ENCODE data around the gene MPG. TPM values are rescaled to one million over a fixed set of nuclear protein-coding genes. Genes with fewer than 3 reads are reported as not detected.

MPG gene
- polyA plus RNA-seq, 1 of the 3 experiments (the other 2 are of a cell fraction), result 98.3 TPM

DNA sequence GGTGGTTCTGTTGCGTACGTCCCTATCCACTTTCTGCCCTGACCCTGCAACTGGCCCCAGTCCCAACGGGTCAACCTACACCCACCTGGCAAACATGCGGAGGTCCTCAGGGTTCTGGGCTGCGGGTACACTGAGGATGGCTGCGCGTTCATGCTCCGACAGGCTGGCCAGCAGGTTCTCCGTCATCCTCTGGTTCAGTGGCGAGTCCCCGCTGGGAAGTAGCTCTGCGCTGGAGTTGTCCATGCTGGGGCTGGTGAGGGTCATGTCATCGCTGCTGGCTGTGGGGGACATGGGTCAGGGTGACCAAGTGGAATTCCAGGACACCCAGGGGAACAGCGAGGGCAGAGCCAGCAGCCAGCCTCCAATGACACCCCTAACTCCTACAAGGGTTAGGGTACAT lies 10.6 kb downstream of the MPG start:
- WGBS (ENCODE audit: low lambda C conversion rate), result 98% methylated on average over 13 of the region's 14 CpGs
- Histone ChIP-seq H4K20me1 (ENCODE audit: insufficient read depth) (peaks cover 20% of the 10 kb centered on the region), H3K9ac (no peak overlapping the region), H3F3A (replicated peaks; ENCODE audit: insufficient read depth) (peaks cover 19% of the 10 kb centered on the region), H3K9me2 (no peaks in the 10 kb centered on the region), H3K9me3 (no peaks in the 10 kb centered on the region), H3K79me2 (ENCODE audit: insufficient read depth) (peaks cover 4% of the 10 kb centered on the region; the same call in 1 of the 2 replicates), H2AFZ (ENCODE audit: low read depth) (no peak overlapping the region), H3K36me3 (replicated peaks in 1 of 2; ENCODE audit: control insufficient read depth in 1 of 2, insufficient read depth in 2 of 2, low read length in 1 of 2) (peaks cover 4 to 40% of the 10 kb centered on the region in 2 experiments), H3K4me3 (ENCODE audit: low read depth in 2 of 2, low read length in 1 of 2) (no peak overlapping the region), H3K4me2 (no peak overlapping the region), H3K27ac (ENCODE audit: low read depth in 2 of 2, low read length in 1 of 2) (no peak overlapping the region), H3K4me1 (ENCODE audit: control insufficient read depth in 1 of 2, insufficient read depth in 2 of 2, low read depth in 1 of 2, low read length in 1 of 2) (peaks cover 13 to 17% of the 10 kb centered on the region in 2 experiments; a peak in 3 of 4 replicates), H3K27me3 (ENCODE audit: insufficient read depth) (no peaks in the 10 kb centered on the region)
- POLR2A ChIA-PET, result no interaction called here
- CTCF ChIA-PET, result interaction anchor here (0.7 to 27.8 kb wide), 4 partner anchors 8 to 92 kb away, joined by 3 to 793 read pairs (median 24); partner anchors contain the start of genes HBQ1 and RHBDF1
- no peak for DNase-seq
- TF ChIP-seq GATA2 (CRISPR knock-in tag; IDR thresholded peaks at IDR 0.05) (no peak), RCOR1 (IDR thresholded peaks at IDR 0.05; ENCODE audit: low read length) (no peak), EP300 (IDR thresholded peaks at IDR 0.05; ENCODE audit: borderline replicate concordance in 1 of 2, low read depth in 1 of 2, low read length in 1 of 2) (no peak), FOXJ3 (CRISPR knock-in tag; IDR thresholded peaks at IDR 0.05) (no peak), TAF1 (IDR thresholded peaks at IDR 0.05; ENCODE audit: borderline replicate concordance, low read depth, low read length) (no peak), RXRA (IDR thresholded peaks at IDR 0.05; ENCODE audit: borderline replicate concordance, low read depth) (no peak), RFX5 (IDR thresholded peaks at IDR 0.05; ENCODE audit: low read length) (no peak), MEF2A (IDR thresholded peaks at IDR 0.05; ENCODE audit: borderline replicate concordance, low read depth) (no peak), POLR2AphosphoS5 (IDR thresholded peaks at IDR 0.05; ENCODE audit: low read depth, low read length) (no peak), FOXM1 (IDR thresholded peaks at IDR 0.05; ENCODE audit: low read depth) (no peak), MXI1 (IDR thresholded peaks at IDR 0.05; ENCODE audit: low read depth, low read length) (no peak), JUND (IDR thresholded peaks at IDR 0.05) (no peak), ELF1 (IDR thresholded peaks at IDR 0.05) (no peak), NFIC (IDR thresholded peaks at IDR 0.05; ENCODE audit: borderline replicate concordance) (no peak), CHD2 (IDR thresholded peaks at IDR 0.05; ENCODE audit: low read length, partially characterized antibody) (no peak)
- TF ChIP-seq, protein P1, sequence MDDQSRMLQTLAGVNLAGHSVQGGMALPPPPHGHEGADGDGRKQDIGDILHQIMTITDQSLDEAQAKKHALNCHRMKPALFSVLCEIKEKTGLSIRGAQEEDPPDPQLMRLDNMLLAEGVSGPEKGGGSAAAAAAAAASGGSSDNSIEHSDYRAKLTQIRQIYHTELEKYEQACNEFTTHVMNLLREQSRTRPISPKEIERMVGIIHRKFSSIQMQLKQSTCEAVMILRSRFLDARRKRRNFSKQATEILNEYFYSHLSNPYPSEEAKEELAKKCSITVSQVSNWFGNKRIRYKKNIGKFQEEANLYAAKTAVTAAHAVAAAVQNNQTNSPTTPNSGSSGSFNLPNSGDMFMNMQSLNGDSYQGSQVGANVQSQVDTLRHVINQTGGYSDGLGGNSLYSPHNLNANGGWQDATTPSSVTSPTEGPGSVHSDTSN (IDR thresholded peaks at IDR 0.05), result no peak
- TF ChIP-seq, protein P2, sequence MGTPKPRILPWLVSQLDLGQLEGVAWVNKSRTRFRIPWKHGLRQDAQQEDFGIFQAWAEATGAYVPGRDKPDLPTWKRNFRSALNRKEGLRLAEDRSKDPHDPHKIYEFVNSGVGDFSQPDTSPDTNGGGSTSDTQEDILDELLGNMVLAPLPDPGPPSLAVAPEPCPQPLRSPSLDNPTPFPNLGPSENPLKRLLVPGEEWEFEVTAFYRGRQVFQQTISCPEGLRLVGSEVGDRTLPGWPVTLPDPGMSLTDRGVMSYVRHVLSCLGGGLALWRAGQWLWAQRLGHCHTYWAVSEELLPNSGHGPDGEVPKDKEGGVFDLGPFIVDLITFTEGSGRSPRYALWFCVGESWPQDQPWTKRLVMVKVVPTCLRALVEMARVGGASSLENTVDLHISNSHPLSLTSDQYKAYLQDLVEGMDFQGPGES (IDR thresholded peaks at IDR 0.05; ENCODE audit: low read depth, low read length), result no peak
- TF ChIP-seq, protein P3, sequence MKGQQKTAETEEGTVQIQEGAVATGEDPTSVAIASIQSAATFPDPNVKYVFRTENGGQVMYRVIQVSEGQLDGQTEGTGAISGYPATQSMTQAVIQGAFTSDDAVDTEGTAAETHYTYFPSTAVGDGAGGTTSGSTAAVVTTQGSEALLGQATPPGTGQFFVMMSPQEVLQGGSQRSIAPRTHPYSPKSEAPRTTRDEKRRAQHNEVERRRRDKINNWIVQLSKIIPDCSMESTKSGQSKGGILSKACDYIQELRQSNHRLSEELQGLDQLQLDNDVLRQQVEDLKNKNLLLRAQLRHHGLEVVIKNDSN (IDR thresholded peaks at IDR 0.05; ENCODE audit: borderline replicate concordance, low read depth), result no peak
- TF ChIP-seq, protein P4, sequence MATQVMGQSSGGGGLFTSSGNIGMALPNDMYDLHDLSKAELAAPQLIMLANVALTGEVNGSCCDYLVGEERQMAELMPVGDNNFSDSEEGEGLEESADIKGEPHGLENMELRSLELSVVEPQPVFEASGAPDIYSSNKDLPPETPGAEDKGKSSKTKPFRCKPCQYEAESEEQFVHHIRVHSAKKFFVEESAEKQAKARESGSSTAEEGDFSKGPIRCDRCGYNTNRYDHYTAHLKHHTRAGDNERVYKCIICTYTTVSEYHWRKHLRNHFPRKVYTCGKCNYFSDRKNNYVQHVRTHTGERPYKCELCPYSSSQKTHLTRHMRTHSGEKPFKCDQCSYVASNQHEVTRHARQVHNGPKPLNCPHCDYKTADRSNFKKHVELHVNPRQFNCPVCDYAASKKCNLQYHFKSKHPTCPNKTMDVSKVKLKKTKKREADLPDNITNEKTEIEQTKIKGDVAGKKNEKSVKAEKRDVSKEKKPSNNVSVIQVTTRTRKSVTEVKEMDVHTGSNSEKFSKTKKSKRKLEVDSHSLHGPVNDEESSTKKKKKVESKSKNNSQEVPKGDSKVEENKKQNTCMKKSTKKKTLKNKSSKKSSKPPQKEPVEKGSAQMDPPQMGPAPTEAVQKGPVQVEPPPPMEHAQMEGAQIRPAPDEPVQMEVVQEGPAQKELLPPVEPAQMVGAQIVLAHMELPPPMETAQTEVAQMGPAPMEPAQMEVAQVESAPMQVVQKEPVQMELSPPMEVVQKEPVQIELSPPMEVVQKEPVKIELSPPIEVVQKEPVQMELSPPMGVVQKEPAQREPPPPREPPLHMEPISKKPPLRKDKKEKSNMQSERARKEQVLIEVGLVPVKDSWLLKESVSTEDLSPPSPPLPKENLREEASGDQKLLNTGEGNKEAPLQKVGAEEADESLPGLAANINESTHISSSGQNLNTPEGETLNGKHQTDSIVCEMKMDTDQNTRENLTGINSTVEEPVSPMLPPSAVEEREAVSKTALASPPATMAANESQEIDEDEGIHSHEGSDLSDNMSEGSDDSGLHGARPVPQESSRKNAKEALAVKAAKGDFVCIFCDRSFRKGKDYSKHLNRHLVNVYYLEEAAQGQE (IDR thresholded peaks at IDR 0.05; ENCODE audit: low read depth, low read length), result no peak
- TF ChIP-seq, protein P5, sequence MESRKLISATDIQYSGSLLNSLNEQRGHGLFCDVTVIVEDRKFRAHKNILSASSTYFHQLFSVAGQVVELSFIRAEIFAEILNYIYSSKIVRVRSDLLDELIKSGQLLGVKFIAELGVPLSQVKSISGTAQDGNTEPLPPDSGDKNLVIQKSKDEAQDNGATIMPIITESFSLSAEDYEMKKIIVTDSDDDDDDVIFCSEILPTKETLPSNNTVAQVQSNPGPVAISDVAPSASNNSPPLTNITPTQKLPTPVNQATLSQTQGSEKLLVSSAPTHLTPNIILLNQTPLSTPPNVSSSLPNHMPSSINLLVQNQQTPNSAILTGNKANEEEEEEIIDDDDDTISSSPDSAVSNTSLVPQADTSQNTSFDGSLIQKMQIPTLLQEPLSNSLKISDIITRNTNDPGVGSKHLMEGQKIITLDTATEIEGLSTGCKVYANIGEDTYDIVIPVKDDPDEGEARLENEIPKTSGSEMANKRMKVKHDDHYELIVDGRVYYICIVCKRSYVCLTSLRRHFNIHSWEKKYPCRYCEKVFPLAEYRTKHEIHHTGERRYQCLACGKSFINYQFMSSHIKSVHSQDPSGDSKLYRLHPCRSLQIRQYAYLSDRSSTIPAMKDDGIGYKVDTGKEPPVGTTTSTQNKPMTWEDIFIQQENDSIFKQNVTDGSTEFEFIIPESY (IDR thresholded peaks at IDR 0.05; ENCODE audit: borderline replicate concordance, low read depth), result no peak
